PFSK-1 (cell line): ENCODE data around the gene LRRC47.

Experiments
- FOXP2 ChIP-seq: optimal IDR thresholded peaks from 2 replicates; pipeline ENCODE3; 2011; ENCODE audit warnings: borderline replicate concordance, control low read depth, inconsistent platforms; ENCODE audit not compliant: insufficient read depth; ENCODE audit errors: extremely low read length, extremely low read depth
- POLR2AphosphoS5 ChIP-seq: IDR thresholded peaks from 2 replicates; pipeline ENCODE4 v1.6.1; 2012; ENCODE audit warnings: low read depth, mild to moderate bottlenecking, control low read depth, low read length, moderate library complexity
- REST ChIP-seq, 2 experiments: IDR thresholded peaks; 2 replicates each; pipeline versions ENCODE4 v1.6.1 to v1.8.0; 2011 to 2012; ENCODE audit warnings: low read depth in 2 of 2, low read length in 2 of 2, control low read depth in 1 of 2, inconsistent platforms in 1 of 2, mild to moderate bottlenecking in 1 of 2, moderate library complexity in 1 of 2; ENCODE audit not compliant: insufficient read depth in 1 of 2
- SIN3A ChIP-seq: IDR thresholded peaks from 2 replicates; pipeline ENCODE4 v1.6.1; 2012; ENCODE audit warnings: mild to moderate bottlenecking, low read length, moderate library complexity, borderline replicate concordance; ENCODE audit not compliant: insufficient read depth
- TAF1 ChIP-seq: IDR thresholded peaks from 2 replicates; pipeline ENCODE4 v1.6.1; 2012; ENCODE audit warnings: low read length, control low read depth, borderline replicate concordance; ENCODE audit not compliant: insufficient read depth

Gene LRRC47

GRCh38 chr1:3742439-3743298, 53.6 kb downstream of the LRRC47 start:
- TF ChIP-seq SIN3A, result no peak
- TF ChIP-seq POLR2AphosphoS5, result no peak
- TF ChIP-seq FOXP2, result no peak
- TF ChIP-seq REST (IDR thresholded peaks at IDR 0.05; ENCODE audit: insufficient read depth in 1 of 2, low read depth in 2 of 2, low read length in 2 of 2), result no peak

- TF ChIP-seq FOXP2, result no peak
- TF ChIP-seq TAF1, result no peak
- TF ChIP-seq REST (IDR thresholded peaks at IDR 0.05; ENCODE audit: insufficient read depth in 1 of 2, low read depth in 2 of 2, low read length in 2 of 2), result no peak
- no peak for TF ChIP-seq POLR2AphosphoS5
- TF ChIP-seq SIN3A, result no peak
Observed at GRCh38 chr1:3741566-3742438, 54.5 kb downstream of the LRRC47 start.

GRCh38 chr1:3740752-3741151, 55.5 kb downstream of the LRRC47 start:
- no peak for TF ChIP-seq REST (IDR thresholded peaks at IDR 0.05; ENCODE audit: insufficient read depth in 1 of 2, low read depth in 2 of 2, low read length in 2 of 2)
- no peak for TF ChIP-seq FOXP2
- TF ChIP-seq SIN3A, result no peak
- no peak for TF ChIP-seq POLR2AphosphoS5
- no peak for TF ChIP-seq TAF1

GRCh38 chr1:3740042-3740441, 56.3 kb downstream of the LRRC47 start:
- TF ChIP-seq REST (IDR thresholded peaks at IDR 0.05; ENCODE audit: insufficient read depth in 1 of 2, low read depth in 2 of 2, low read length in 2 of 2) (no peak), SIN3A (no peak), TAF1 (no peak), POLR2AphosphoS5 (no peak), FOXP2 (no peak)
